ENCODE data around the gene CDK14.

- TF ChIP-seq BCL11A (IDR thresholded peaks at IDR 0.05; ENCODE audit: low read depth in 2 of 2, low read length in 2 of 2) (no peak), TAF7 (optimal IDR thresholded peaks at IDR 0.05; ENCODE audit: borderline replicate concordance, low read depth, low read length) (no peak), CEBPB (IDR thresholded peaks at IDR 0.05; ENCODE audit: low read depth, low read length) (no peak), ATF2 (IDR thresholded peaks at IDR 0.05; ENCODE audit: low read length) (no peak), CBX5 (IDR thresholded peaks at IDR 0.05; ENCODE audit: low read depth, low read length) (no peak), POLR2AphosphoS5 (IDR thresholded peaks at IDR 0.05; ENCODE audit: low read depth, low read length) (no peak), POLR2A (IDR thresholded peaks at IDR 0.05; ENCODE audit: control extremely low read depth in 1 of 2, low read depth in 2 of 2, low read length in 2 of 2) (no peak), CREB1 (IDR thresholded peaks at IDR 0.05) (no peak), JUND (IDR thresholded peaks at IDR 0.05; ENCODE audit: low read length) (no peak), EZH2 (IDR thresholded peaks at IDR 0.05; ENCODE audit: low read depth, low read length, severe bottlenecking) (no peak), RFX5 (IDR thresholded peaks at IDR 0.05; ENCODE audit: borderline replicate concordance, low read depth, low read length) (no peak), JUN (IDR thresholded peaks at IDR 0.05; ENCODE audit: low read depth, low read length) (no peak), HDAC2 (IDR thresholded peaks at IDR 0.05; ENCODE audit: borderline replicate concordance in 1 of 2, low read depth in 2 of 2, low read length in 2 of 2) (no peak)
These were observed 97.8 kb downstream of the CDK14 start for GRCh38 chr7:90693939-90694338.
